Panc1 (cell line): ENCODE data around the gene ZNF418. TPM values are rescaled to one million over a fixed set of nuclear protein-coding genes. Genes with fewer than 3 reads are reported as not detected.

Source experiments
- ATAC-seq: fragments of 200-7000 bp; cut with Tn5 transposase; 2 replicates; pipeline ENCODE4 v1.9.1; 2020; ENCODE audit warnings: mild to moderate bottlenecking, moderate library complexity
- BruUV-seq: library from RNA; stranded (reverse); fragments of 400-500 nt; replicated peaks from 2 replicates; lab custom pipeline; 2021; lab: Mats Ljungman, UMichigan
- CTCF ChIA-PET: fragments of 300-600 bp; sonication (Branson Sonifier 250); formaldehyde crosslinking; loops from one replicate; lab custom pipeline; 2022; ENCODE audit warnings: antibody characterized with exemption; lab: Charles Lee
- POLR2A ChIA-PET: fragments of 300-600 bp; sonication (Branson Sonifier 250); formaldehyde crosslinking; loops from one replicate; lab custom pipeline; 2022; ENCODE audit warnings: antibody characterized with exemption; lab: Charles Lee
- DNase-seq: peaks from one replicate; pipeline ENCODE4 v3.0.0-alpha.2; 2010; ENCODE audit warnings: low read depth, low spot score
- H3K27ac ChIP-seq: 2 replicates; pipeline ENCODE4 v1.5.1; 2011; ENCODE audit warnings: mild to moderate bottlenecking, low read length, inconsistent platforms
- H3K27me3 ChIP-seq: fragments of 200-500 bp; sonication (Bioruptor generic); 2 replicates; pipeline ENCODE4 v1.6.0; 2014; ENCODE audit warnings: low read length, inconsistent platforms; ENCODE audit not compliant: control insufficient read depth, insufficient read depth
- H3K36me3 ChIP-seq: fragments of 200-500 bp; sonication (Bioruptor generic); 2 replicates; pipeline ENCODE4 v1.5.1; 2014; ENCODE audit warnings: inconsistent platforms, mild to moderate bottlenecking, low read length, moderate library complexity; ENCODE audit not compliant: control insufficient read depth, insufficient read depth
- H3K4me1 ChIP-seq: 2 replicates; pipeline ENCODE4 v1.5.1; 2011; ENCODE audit warnings: inconsistent platforms, mild to moderate bottlenecking, low read length, moderate library complexity; ENCODE audit not compliant: control insufficient read depth, insufficient read depth
- H3K4me3 ChIP-seq, 2 experiments: 2 replicates each; pipeline ENCODE4 v1.5.1; 2011 to 2012; ENCODE audit warnings: low read depth in 2 of 2, low read length in 2 of 2, mild to moderate bottlenecking in 2 of 2, inconsistent platforms in 1 of 2, moderate library complexity in 1 of 2
- H3K9me3 ChIP-seq: fragments of 200-500 bp; sonication (Bioruptor generic); 2 replicates; pipeline ENCODE4 v1.5.1; 2014; ENCODE audit warnings: low read depth, mild to moderate bottlenecking, inconsistent platforms, low read length, moderate library complexity; ENCODE audit not compliant: control insufficient read depth, insufficient read depth
- POLR2AphosphoS5 ChIP-seq: IDR thresholded peaks from 2 replicates; pipeline ENCODE4 v1.6.1; 2012; ENCODE audit warnings: mild to moderate bottlenecking, low read depth, low read length, moderate library complexity
- SIN3A ChIP-seq: IDR thresholded peaks from 2 replicates; pipeline ENCODE4 v1.6.1; 2012; ENCODE audit warnings: low read depth, mild to moderate bottlenecking, low read length, moderate library complexity, borderline replicate concordance; ENCODE audit not compliant: insufficient read depth
- TCF7L2 ChIP-seq: IDR thresholded peaks from 2 replicates; pipeline ENCODE4 v1.6.1; 2011; ENCODE audit warnings: mild to moderate bottlenecking, low read depth, low read length, inconsistent platforms
- in situ Hi-C: cut with HindIII; loops from 2 replicates; pipeline ENCODE4 v1.10.0; 2016; ENCODE audit warnings: low sequenced_read_pairs, low pct_unique_long_range_greater_than_20kb
- intact Hi-C: fragments of 100-400 bp; cut with micrococcal nuclease; formaldehyde crosslinking; loops from one replicate; pipeline ENCODE4 v1.10.0; 2022; ENCODE audit not compliant: unreplicated experiment
- total RNA-seq: library from RNA; stranded (reverse); gene quantifications from one replicate; pipeline ENCODE4 v1.2.1, GENCODE V29; 2021; ENCODE audit not compliant: unreplicated experiment
- TF ChIP-seq, protein P1 (sequence below), 2 experiments: IDR thresholded peaks; 2 replicates each; pipeline ENCODE4 v1.6.1; 2011 to 2012; ENCODE audit warnings: low read depth in 2 of 2, control low read depth in 1 of 2, low read length in 1 of 2, mild to moderate bottlenecking in 1 of 2, moderate library complexity in 1 of 2; ENCODE audit not compliant: insufficient read depth in 1 of 2
- TF ChIP-seq, protein P2 (sequence below): fragments of 450-650 bp; IDR thresholded peaks from 2 replicates; pipeline ENCODE4 v1.5.1; 2017; ENCODE audit warnings: mild to moderate bottlenecking

The ZNF418 gene
- total RNA-seq, 1 experiment from 2014 or later = 5.1 TPM

DNA sequence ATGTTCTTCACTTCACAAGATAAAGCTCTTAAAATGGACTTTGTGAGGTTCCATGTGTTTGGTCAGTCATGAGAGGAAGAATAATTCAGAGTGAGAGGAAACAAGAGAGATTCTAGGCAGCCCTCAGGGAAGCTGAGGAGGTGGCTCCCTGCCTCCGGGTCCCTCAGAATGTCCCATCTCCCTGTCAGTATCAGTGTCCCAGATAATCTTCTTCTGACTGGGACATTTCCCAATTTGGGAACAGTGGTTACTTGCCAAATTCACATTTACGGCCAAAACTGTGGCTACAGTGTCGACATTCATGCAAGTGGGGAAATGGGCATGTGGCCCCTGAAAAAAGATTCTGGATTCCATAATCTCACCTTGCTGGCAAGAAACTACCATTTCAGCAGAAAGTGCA is 27.8 kb downstream of the ZNF418 start:
- Histone ChIP-seq H3K9me3 (peaks cover 33% of the 10 kb centered on the region; the same call in 1 of the 2 replicates), H3K36me3 (peaks cover 3% of the 10 kb centered on the region; the same call in 1 of the 2 replicates), H3K4me3 (no peak overlapping the region), H3K27me3 (no peaks in the 10 kb centered on the region), H3K27ac (no peak overlapping the region), H3K4me1 (no peaks in the 10 kb centered on the region)
- in situ Hi-C loops = no loop called here
- BruUV-seq = no TSS peak
- ATAC-seq (no peak), DNase-seq (no peak)
- intact Hi-C loops = no loop called here
- CTCF ChIA-PET = interaction anchor here (0.7 kb wide), 1 partner anchor 421 kb away, joined by 3 read pairs; no protein-coding TSS in a partner anchor
- POLR2A ChIA-PET = no interaction called here
- TF ChIP-seq, protein P1, sequence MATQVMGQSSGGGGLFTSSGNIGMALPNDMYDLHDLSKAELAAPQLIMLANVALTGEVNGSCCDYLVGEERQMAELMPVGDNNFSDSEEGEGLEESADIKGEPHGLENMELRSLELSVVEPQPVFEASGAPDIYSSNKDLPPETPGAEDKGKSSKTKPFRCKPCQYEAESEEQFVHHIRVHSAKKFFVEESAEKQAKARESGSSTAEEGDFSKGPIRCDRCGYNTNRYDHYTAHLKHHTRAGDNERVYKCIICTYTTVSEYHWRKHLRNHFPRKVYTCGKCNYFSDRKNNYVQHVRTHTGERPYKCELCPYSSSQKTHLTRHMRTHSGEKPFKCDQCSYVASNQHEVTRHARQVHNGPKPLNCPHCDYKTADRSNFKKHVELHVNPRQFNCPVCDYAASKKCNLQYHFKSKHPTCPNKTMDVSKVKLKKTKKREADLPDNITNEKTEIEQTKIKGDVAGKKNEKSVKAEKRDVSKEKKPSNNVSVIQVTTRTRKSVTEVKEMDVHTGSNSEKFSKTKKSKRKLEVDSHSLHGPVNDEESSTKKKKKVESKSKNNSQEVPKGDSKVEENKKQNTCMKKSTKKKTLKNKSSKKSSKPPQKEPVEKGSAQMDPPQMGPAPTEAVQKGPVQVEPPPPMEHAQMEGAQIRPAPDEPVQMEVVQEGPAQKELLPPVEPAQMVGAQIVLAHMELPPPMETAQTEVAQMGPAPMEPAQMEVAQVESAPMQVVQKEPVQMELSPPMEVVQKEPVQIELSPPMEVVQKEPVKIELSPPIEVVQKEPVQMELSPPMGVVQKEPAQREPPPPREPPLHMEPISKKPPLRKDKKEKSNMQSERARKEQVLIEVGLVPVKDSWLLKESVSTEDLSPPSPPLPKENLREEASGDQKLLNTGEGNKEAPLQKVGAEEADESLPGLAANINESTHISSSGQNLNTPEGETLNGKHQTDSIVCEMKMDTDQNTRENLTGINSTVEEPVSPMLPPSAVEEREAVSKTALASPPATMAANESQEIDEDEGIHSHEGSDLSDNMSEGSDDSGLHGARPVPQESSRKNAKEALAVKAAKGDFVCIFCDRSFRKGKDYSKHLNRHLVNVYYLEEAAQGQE (IDR thresholded peaks at IDR 0.05; ENCODE audit: insufficient read depth in 1 of 2, low read depth in 2 of 2, low read length in 1 of 2) = no peak
- no peak for TF ChIP-seq POLR2AphosphoS5
- TF ChIP-seq SIN3A = no peak
- TF ChIP-seq, protein P2, sequence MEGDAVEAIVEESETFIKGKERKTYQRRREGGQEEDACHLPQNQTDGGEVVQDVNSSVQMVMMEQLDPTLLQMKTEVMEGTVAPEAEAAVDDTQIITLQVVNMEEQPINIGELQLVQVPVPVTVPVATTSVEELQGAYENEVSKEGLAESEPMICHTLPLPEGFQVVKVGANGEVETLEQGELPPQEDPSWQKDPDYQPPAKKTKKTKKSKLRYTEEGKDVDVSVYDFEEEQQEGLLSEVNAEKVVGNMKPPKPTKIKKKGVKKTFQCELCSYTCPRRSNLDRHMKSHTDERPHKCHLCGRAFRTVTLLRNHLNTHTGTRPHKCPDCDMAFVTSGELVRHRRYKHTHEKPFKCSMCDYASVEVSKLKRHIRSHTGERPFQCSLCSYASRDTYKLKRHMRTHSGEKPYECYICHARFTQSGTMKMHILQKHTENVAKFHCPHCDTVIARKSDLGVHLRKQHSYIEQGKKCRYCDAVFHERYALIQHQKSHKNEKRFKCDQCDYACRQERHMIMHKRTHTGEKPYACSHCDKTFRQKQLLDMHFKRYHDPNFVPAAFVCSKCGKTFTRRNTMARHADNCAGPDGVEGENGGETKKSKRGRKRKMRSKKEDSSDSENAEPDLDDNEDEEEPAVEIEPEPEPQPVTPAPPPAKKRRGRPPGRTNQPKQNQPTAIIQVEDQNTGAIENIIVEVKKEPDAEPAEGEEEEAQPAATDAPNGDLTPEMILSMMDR = no peak
- no peak for TF ChIP-seq TCF7L2

DNA sequence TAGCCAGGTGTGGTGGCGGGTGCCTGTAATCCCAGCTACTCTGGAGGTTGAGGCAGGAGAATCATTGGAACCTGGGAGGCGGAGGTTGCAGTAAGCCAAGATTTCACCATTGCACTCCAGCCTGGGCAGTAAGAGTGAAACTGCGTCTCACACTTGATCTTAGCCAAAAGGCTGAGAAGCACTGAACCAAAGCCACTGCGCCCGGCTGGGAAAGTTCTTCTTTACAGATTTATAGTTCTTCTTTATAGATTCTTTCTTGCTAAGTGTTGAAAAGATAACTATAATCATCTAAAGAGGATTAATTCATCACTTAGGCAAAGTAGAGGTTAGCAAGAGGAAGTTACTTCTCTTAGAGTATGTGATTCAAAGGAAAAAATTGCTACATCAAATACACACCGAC is 29.9 kb downstream of the ZNF418 start:
- no peaks in the 10 kb centered on the region for H3K27me3 ChIP-seq
- no peaks in the 10 kb centered on the region for H3K4me1 ChIP-seq
- POLR2A ChIA-PET = no interaction called here
- ATAC-seq = no peak
- in situ Hi-C loops (no loop called here), intact Hi-C loops (no loop called here)
- no peak overlapping the region for H3K27ac ChIP-seq
- no peak overlapping the region for H3K4me3 ChIP-seq
- no peak for DNase-seq
- TF ChIP-seq TCF7L2 (no peak), SIN3A (no peak), POLR2AphosphoS5 (no peak)
- TF ChIP-seq, protein P1 (IDR thresholded peaks at IDR 0.05; ENCODE audit: insufficient read depth in 1 of 2, low read depth in 2 of 2, low read length in 1 of 2) = no peak
- TF ChIP-seq, protein P2 = no peak
- H3K36me3 ChIP-seq = no peaks in the 10 kb centered on the region
- CTCF ChIA-PET = no interaction called here
- no TSS peak for BruUV-seq
- peaks cover 21% of the 10 kb centered on the region; the same call in 1 of the 2 replicates for H3K9me3 ChIP-seq
